Stimulated activated CD8-positive, alpha-beta memory T cell treated with anti-CD3 and anti-CD28 coated beads, Interleukin-2, amount 100 ng/mL, for 48 hours (primary cell): ENCODE data around the gene PRODH2.

Source experiments
- DNase-seq, 2 donors: peaks; one replicate each; pipeline ENCODE4 v3.0.0-alpha.2; 2020; ENCODE audit warnings: low read depth in 2 of 2

Gene PRODH2

GRCh38 chr19:35812220-35813042 lies at the start of gene PRODH2:
Gene PRODH2 (minus strand): TSS chr19:35812845. CDS start chr19:35812805, 40 bp downstream.
- no peak for DNase-seq

GRCh38 chr19:35861640-35862160 lies 49.1 kb upstream of the PRODH2 start:
- DNase-seq: no peak

- no peak for DNase-seq
Observed at GRCh38 chr19:35860818-35861639, 48.4 kb upstream of the PRODH2 start.

GRCh38 chr19:35860436-35860817 lies 47.8 kb upstream of the PRODH2 start:
- no peak for DNase-seq

- no peak for DNase-seq
Observed at GRCh38 chr19:35859414-35859813, 46.8 kb upstream of the PRODH2 start.

GRCh38 chr19:35858311-35858710 lies 45.7 kb upstream of the PRODH2 start:
- DNase-seq: no peak

GRCh38 chr19:35856546-35857149 lies 44.0 kb upstream of the PRODH2 start, which contains the start of gene KIRREL2:
Gene KIRREL2 (plus strand): TSS chr19:35856911. CDS start chr19:35857120, 209 bp downstream.
- no peak for DNase-seq

GRCh38 chr19:35853038-35853756 lies 40.6 kb upstream of the PRODH2 start:
- no peak for DNase-seq

GRCh38 chr19:35852029-35852780 lies 39.6 kb upstream of the PRODH2 start, which contains the start of gene NPHS1:
Gene NPHS1 (minus strand): TSS chr19:35852504. CDS start chr19:35851837, 667 bp downstream.
- DNase-seq: no peak

GRCh38 chr19:35851213-35852028 lies 38.8 kb upstream of the PRODH2 start:
- DNase-seq: no peak

GRCh38 chr19:35848919-35849505 lies 36.4 kb upstream of the PRODH2 start:
- DNase-seq: no peak

GRCh38 chr19:35848486-35848885 lies 35.8 kb upstream of the PRODH2 start:
- no peak for DNase-seq

GRCh38 chr19:35847911-35848310 lies 35.3 kb upstream of the PRODH2 start:
- no peak for DNase-seq

- no peak for DNase-seq
Observed at GRCh38 chr19:35846038-35846668, 33.5 kb upstream of the PRODH2 start.

GRCh38 chr19:35845215-35846037 lies 32.8 kb upstream of the PRODH2 start:
- DNase-seq: no peak

- no peak for DNase-seq
Observed at GRCh38 chr19:35844482-35845214, 32.0 kb upstream of the PRODH2 start.
